Ectodermal cell (in vitro differentiated cells): ENCODE data around the gene MZF1. TPM values are rescaled to one million over a fixed set of nuclear protein-coding genes. Genes with fewer than 3 reads are reported as not detected.
"Not testable (repeated sequence)": the region's sequence is repeated elsewhere in the genome, so short reads cannot be mapped to it uniquely, and the experiment has no call there.

Experiments
- H3K27ac ChIP-seq: 2 replicates; pipeline ENCODE4 v1.7.0; 2013; ENCODE audit warnings: mild to moderate bottlenecking, low read depth, low read length; ENCODE audit not compliant: insufficient read depth, poor library complexity, severe bottlenecking
- H3K27me3 ChIP-seq: 2 replicates; pipeline ENCODE4 v1.7.0; 2013; ENCODE audit warnings: mild to moderate bottlenecking, low read length; ENCODE audit not compliant: insufficient read depth, control insufficient read depth, poor library complexity, severe bottlenecking
- H3K36me3 ChIP-seq: one replicate; pipeline ENCODE4 v1.7.0; 2013; ENCODE audit warnings: low read length; ENCODE audit not compliant: control insufficient read depth, insufficient read depth
- H3K4me1 ChIP-seq: one replicate; pipeline ENCODE4 v1.7.0; 2013; ENCODE audit warnings: low read length; ENCODE audit not compliant: control insufficient read depth, insufficient read depth
- H3K4me3 ChIP-seq: 2 replicates; pipeline ENCODE4 v1.7.0; 2013; ENCODE audit warnings: low read depth, low read length, control low read depth; ENCODE audit not compliant: insufficient read depth
- H3K9me3 ChIP-seq: 2 replicates; pipeline ENCODE4 v1.7.0; 2013; ENCODE audit warnings: mild to moderate bottlenecking, low read length, moderate library complexity; ENCODE audit not compliant: control insufficient read depth
- WGBS, 2 experiments: methylation state at CpG; one replicate each; pipeline ENCODE4 v1.1.7; 2013; ENCODE audit warnings: missing lambda C conversion rate in 2 of 2; 5-methylcytosine and 5-hydroxymethylcytosine counted together
- polyA plus RNA-seq, 4 experiments: library from polyadenylated mRNA; stranded (reverse); fragments of 50-300 nt; gene quantifications; one replicate each; pipeline ENCODE4 v1.2.3, GENCODE V29; 2013

MZF1 gene
- polyA plus RNA-seq (2013, experiment 1 of 4), result 27.4 TPM
- polyA plus RNA-seq (2013, experiment 2 of 4), result 29.9 TPM
- polyA plus RNA-seq (2013, experiment 3 of 4), result 23.0 TPM
- polyA plus RNA-seq (2013, experiment 4 of 4), result 26.1 TPM

DNA sequence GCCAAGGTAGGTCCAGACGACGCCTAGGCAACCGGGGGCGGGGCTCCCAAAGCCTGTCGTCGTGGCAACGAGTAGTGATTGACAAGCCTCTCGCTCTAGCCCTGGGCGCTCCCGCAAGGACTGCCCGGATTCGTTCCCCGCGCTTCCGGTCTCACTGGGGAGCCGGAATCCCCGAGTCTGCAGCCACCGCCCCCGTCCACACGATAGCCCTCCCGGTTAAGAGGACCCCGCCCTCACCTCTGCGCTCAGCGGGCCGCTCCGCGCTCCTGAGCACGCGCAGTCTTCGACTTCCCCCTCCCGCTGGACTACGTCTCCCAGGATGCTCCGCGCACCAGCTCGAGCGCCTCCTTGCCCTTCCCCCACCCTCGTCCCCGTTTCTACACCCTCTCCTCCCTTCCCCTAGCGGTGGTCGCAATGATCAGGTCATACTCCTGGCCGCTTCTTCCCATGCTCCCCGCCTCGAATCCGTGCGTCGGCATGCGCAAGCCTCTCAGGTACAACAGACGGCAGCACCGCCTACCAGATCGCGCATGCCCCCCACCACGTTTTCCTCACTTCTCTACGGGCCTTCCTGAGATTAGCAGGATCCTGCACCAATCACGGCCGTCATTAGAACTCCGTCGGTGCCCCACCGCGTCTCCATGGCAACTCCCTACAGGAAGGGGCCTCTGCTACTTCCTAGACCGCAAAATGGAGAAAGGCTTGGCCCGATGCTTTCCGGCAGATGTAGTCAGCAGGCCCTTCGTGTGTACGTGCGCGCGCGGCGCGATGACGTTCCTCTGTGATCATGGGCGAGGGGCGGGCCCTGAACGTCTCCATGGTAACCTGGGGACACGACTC is at the start of gene MZF1:
MZF1 (minus strand) TSS at position 518 of the 840 bp plus-strand sequence. CDS start 1,946 bp downstream, outside the sequence.
- Histone ChIP-seq H3K27me3 (no peaks in the 10 kb centered on the region), H3K36me3 (peaks cover 8% of the 10 kb centered on the region), H3K27ac (peak within 1 kb of the TSS; percentile 98), H3K4me3 (peak within 1 kb of the TSS; percentile 68), H3K9me3 (no peaks in the 10 kb centered on the region), H3K4me1 (peaks cover 12% of the 10 kb centered on the region)
- 0% methylated on average over 75 of the region's 75 CpGs for WGBS, 2 experiments

DNA sequence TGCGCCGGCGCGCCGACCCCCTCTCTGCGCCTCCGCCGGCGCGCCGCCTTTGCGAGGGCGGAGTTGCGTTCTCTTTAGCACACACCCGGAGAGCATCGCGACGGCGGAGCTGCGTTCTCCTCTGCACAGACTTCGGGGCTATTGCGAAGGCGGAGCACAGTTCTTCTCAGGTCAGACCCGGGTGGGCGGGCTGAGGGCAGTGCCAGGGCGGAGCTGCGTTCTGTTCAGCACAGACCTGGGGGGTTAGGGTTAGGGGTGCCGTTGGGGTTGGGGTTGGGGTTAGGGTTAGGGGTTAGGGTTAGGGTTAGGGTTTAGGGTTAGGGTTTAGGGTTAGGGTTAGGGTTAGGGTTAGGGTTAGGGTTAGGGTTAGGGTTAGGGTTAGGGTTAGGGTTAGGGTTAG is 34.1 kb upstream of the MZF1 start:
- 91 to 92% methylated on average over 21 to 24 of the region's 28 CpGs for WGBS, 2 experiments
- not testable (repeated sequence) for H3K27ac ChIP-seq, H3K4me1 ChIP-seq, H3K27me3 ChIP-seq, H3K9me3 ChIP-seq, H3K4me3 ChIP-seq, H3K36me3 ChIP-seq

DNA sequence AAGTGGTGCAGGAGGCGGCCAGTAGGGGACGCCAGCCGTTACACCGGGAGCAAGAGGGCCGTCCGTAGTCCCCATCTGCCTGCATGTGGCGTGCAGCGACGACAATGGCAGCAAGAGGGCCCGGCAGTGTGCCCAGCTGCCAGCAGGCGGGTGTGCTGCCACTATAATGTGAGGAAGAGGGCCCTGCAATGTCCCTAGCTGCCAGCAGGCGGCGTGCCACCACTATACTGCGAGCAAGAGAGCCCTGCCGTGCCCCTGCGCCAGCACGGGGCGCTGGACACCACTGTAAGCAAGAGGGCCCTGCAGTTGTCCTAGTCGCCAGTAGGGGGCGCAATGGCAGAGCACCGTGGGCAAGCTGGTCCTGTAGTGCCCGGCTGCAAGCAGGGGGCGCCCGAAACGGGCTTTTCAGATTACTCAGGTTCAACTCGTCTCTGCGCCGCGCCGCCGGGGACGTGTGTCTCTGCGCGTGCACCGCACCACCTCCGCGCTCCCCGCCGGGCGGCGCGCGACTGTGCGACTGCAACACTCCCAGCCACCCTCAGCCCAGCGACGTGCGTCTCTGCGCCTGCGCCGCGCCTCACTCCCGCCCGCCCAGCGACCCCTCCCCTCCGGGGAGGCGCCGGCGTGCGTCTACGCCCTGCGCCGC is 33.2 kb upstream of the MZF1 start:
- not testable (repeated sequence) for H3K4me3 ChIP-seq, H3K27me3 ChIP-seq, H3K4me1 ChIP-seq, H3K27ac ChIP-seq, H3K9me3 ChIP-seq, H3K36me3 ChIP-seq
- 88 to 89% methylated on average over 53 to 58 of the region's 62 CpGs for WGBS, 2 experiments

DNA sequence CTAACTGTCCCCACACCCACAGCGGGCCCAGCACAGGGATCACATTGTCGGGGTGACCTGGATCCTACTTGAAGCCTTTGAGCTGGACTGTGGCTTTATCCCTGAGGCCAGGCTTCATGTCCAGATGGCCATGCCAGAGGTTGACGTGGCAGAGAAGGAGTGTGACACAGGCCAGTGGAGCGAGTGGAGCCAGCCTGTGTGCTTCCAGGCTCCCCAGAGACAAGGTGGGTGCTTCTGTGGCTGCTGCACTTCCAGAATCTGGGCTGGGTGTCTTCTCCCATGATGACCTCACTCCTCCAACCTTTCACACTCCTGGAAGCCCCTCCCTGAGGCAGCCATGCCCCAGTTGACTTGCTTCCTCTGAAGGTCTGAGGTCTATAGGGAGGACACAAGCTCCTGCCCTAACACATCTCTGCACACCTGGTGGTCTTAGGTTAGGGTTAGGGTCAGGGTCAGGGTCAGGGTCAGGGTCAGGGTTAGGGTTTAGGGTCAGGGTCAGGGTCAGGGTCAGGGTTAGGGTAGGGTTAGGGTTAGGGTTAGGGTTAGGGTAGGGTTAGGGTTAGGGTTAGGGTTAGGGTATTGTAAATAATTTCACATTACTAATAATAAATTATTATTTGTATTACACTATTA is 13.1 kb upstream of the MZF1 start:
- Histone ChIP-seq H3K4me3 (no peak overlapping the region), H3K27ac (no peak overlapping the region), H3K36me3 (peaks cover 12% of the 10 kb centered on the region), H3K4me1 (no peaks in the 10 kb centered on the region), H3K9me3 (no peaks in the 10 kb centered on the region), H3K27me3 (no peaks in the 10 kb centered on the region)
- 89 to 94% methylated on average over 4 of the region's 4 CpGs for WGBS, 2 experiments

DNA sequence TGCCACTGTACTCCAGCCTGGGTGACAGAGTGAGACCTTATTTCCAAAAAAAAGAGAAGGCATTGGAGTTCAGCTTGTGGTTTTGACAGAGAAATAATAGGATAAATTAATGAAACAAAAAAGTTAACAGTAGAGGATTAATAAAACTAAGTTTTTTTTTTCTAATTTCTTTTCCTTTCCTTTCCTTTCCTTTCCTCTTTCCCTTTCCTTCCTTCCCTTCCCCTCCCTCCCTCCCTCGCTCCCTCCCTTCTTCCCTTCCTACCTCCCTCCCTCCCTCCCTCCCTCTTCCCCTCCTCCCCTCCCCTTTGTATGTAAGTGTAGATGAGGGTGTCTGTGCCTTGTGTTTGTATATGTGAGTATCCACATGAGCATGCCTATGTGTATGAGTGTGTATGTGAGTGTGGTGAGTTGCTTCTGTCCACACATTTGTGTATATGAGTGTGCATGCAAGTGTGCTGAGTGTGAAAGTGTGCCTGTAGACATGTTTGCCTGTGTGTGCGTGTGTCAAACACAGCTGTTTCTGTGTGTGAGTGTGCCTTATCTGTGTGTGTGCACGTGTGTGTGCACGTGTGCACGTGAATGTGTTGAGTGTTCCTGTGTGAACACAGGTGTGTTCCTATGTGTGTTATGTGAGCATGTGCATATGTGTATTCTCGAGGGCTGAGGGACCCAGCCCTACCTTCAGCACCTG is 12.5 kb upstream of the MZF1 start:
- H3K4me3 ChIP-seq, result no peak overlapping the region
- no peaks in the 10 kb centered on the region for H3K4me1 ChIP-seq
- peaks cover 12% of the 10 kb centered on the region for H3K36me3 ChIP-seq
- no peaks in the 10 kb centered on the region for H3K9me3 ChIP-seq
- H3K27ac ChIP-seq, result no peak overlapping the region
- 75 to 76% methylated on average over 5 of the region's 6 CpGs for WGBS, 2 experiments
- H3K27me3 ChIP-seq, result no peaks in the 10 kb centered on the region

DNA sequence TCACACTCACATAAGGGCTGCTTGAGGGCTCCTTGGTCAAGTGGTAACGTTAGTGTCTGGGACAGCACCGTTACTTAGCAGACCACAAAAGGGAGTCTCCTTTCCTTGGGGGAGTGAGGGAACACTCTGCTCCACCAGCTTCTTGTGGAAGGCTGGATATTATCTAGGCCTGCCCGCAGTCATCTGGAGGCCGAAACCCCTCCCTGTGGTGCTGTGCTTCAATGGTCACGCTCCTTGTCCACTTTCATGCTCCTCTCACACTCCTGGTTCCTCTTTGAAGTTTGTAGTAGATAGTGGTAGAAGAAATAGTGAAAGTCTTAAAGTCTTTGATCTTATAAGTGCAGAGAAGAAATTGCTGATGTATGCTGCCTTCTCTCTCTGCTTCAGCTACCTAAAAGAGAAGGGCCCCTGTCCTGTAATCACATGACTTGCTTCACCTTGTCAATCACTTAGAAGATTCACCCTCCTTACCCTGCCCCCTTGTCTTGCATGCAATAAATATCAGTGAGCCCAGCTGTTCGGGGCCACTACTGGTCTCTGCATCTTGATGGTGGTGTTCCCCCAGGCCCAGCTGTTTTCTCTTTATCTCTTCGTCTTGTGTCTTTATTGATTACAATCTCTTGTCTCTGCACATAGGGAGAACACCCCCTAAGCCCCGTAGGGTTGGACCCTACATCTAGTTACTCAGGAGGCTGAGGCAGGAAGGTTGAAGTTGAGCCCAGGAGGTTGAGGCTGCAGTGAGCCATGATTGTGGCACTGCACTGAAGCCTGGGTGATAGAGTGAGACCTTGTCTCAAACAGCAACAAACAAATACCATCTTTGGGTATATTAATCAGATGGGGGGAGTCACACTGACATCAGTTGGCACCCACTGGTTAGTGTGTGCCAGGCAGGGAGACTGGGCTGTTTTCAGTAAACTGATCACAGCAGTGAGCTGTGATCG is 11.6 kb upstream of the MZF1 start:
- 92 to 93% methylated on average over 7 to 8 of the region's 9 CpGs for WGBS, 2 experiments
- Histone ChIP-seq H3K36me3 (peaks cover 12% of the 10 kb centered on the region), H3K9me3 (no peaks in the 10 kb centered on the region), H3K4me3 (no peak overlapping the region), H3K4me1 (no peaks in the 10 kb centered on the region), H3K27me3 (no peaks in the 10 kb centered on the region), H3K27ac (no peak overlapping the region)

DNA sequence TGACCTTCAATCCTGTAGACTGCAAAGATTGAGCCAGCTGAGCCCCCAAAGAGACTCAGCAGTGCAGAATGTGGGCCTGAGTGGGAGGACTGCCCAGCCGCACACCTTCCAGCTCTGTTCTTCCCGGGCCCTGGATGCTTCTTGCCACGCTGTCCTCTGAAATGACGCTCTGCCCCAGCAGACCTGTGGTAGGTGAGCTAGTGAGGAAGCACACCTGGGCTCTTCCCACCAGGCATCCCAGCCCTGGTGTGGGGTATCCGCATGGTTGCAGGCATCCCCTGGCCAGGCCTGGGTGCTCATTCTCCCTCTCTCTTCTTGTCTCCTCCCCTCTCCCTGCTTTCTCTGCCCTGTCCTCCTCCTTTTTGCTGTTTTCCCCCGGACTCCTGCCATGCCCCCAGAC is 9.8 kb upstream of the MZF1 start:
- no peaks in the 10 kb centered on the region for H3K4me1 ChIP-seq
- no peaks in the 10 kb centered on the region for H3K9me3 ChIP-seq
- H3K36me3 ChIP-seq, result peaks cover 12% of the 10 kb centered on the region
- WGBS, 2 experiments, result 96 to 97% methylated on average over 6 of the region's 6 CpGs
- no peak overlapping the region for H3K27ac ChIP-seq
- H3K4me3 ChIP-seq, result no peak overlapping the region
- no peaks in the 10 kb centered on the region for H3K27me3 ChIP-seq

DNA sequence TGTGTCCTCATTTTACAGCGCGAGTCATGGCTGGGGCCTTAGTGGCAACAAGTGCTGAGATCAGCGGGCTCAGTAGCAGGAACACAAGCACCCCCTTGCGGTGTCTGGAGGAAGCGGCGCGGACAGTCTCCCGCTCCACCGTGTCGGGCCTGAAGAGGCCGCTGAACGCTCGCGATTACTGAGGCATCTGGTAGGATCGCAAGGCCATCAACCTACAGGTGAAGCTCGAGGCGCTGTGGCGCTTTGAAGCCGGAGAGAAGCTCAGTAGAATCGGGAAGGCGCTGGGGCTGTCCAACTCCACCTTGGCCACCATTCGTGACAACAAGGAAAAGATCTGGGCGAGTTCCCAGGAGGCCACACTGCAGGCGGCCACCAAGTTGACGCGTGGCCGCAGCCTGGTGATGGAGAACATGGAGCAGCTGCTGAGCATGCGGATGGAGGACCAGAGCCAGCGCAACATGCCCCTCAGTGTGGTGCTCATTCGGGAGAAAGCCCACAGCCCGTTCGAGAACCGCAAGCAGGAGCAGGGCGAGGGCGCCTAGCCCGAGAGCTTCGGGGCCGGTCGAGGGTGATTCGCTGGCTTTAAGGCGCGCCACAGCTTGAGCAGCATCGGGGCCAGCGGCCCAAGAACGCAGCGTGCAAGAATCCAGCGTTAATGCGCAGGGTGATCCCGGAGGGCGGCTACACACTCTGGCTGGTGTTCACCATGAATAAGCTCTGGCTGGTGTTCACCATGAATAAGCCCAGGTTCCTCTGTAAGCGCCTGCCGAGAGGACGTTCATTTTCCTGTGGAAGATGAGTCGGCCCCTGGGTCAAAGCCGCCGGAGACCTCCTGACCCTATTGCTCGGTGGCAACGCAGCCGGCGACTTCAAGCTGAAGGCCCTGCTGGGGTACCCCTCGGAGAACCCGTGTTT is 8.3 kb upstream of the MZF1 start:
- Histone ChIP-seq H3K4me1 (no peaks in the 10 kb centered on the region), H3K9me3 (no peaks in the 10 kb centered on the region), H3K36me3 (peaks cover 12% of the 10 kb centered on the region), H3K27me3 (no peaks in the 10 kb centered on the region), H3K27ac (no peak overlapping the region), H3K4me3 (no peak overlapping the region)
- WGBS, 2 experiments, result 72 to 73% methylated on average over 62 of the region's 62 CpGs
